Hematopoietic multipotent progenitor cell treated with erythropoietin and hydrocortisone succinate and interleukin-3 and kit ligand, for 8 days (in vitro differentiated cells): Measurements from ENCODE around the gene USP9X.
A peak's percentile ranks its signal among the peaks of the same experiment; 100 is the strongest.
"Not testable (repeated sequence)": the region's sequence is repeated elsewhere in the genome, so short reads cannot be mapped to it uniquely, and the experiment has no call there.

ENCODE experiments used
- DNase-seq: peaks from one replicate; pipeline ENCODE4 v3.0.0-alpha.2; 2015

USP9X gene

DNA sequence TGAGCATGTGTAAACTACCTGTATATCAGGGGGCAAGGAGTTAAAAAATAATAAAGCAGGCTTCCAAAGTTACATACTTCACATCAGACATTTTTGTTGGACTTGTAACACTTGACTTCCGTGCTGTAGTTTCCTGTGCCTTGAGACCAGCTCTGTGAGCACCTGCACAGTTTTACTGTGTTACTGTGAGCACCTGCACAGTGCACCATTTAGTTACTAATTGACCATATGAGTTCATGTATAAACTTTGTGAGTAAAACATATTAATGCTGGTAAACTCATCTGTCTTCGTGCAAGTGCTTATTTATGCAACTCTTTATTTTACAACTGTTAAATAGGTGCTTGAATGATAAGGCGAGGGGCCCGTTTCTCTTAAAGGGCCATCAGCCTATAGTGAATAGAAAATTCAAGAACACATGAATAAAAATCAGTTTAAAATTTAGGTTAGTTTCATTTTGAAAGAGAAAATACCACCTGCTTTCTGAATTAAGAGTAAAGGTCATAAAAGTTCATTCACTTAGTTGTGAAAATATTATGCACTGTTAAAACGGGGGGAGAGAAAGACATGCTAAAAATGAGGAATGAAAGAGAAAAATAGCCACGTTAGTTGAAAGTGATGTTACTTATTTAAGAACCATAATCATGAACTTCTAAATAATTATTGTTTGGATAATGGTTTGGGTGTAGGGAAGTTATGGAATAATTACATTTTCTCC is 42.4 kb downstream of the USP9X start:
- DNase-seq, result no peak

DNA sequence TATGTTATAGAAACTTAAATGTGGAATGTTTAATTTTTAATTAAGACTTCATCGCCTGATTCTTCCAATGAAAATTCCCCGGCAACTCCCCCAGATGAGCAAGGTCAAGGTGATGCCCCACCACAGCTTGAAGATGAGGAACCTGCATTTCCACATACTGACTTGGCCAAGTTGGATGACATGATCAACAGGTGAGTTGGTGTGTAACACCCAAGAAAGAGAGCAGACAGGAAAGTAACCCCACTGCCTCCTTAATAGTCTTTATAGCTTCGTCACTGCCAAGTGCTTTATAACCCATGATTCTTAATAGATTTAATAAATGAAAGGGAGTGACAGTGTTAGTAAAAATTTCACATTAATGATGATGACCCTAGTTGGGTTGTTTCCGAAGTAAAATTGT is 43.7 kb downstream of the USP9X start:
- no peak for DNase-seq

DNA sequence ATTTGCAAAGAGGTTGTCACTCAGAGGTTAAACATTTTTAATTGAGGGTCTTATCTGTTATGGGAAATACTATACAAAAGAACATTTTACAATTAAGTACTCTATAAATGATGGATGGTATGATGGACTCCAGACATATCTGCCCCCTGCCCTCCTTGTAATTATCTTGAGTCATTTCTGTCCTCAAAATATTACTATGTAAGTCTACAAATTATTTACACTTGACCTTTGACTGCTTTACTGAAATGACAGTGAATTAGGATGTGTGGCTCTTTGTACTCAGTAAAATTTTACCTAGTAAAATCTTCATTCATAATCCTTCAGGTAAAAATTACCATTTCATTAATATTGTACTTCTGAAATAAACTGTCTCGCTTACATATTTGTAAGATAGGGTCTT is 46.5 kb downstream of the USP9X start:
- DNase-seq, result no peak

DNA sequence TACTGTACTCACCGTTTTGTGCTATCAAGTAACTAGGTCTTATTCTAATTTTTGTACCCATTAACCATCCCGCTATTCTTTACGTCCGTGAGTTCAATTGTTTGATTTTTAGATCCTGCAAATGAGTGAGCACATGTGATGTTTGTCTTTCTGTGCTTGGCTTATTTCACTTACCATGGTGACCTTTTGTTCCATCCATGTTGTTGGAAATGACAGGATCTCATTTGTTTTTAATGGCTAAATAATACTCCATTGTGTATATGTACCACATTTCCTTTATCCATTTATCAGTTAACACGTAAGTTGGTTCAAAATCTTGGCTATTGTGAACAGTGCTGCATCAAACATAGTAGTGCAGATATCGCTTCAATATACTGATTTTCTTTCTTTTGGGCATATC is 48.3 kb downstream of the USP9X start:
- no peak for DNase-seq

DNA sequence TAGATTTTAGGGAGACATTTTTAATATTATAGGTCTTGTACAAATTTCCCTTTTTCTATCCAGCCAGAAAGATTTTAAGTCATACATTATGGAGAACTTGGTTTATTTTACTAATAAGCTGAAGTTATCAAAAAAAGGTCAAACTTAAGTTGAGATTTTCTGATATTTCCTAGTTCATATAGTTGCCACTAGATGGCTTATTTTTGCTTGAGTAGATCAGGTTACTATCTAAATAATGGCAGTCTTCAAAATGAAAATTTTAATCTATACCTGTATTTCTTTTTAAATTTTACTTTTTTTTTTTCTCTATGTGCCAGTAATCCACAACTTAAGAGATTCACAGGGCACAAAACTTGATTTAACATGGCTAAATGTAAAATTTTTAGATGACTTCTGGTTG is 52.3 kb downstream of the USP9X start:
- no peak for DNase-seq

DNA sequence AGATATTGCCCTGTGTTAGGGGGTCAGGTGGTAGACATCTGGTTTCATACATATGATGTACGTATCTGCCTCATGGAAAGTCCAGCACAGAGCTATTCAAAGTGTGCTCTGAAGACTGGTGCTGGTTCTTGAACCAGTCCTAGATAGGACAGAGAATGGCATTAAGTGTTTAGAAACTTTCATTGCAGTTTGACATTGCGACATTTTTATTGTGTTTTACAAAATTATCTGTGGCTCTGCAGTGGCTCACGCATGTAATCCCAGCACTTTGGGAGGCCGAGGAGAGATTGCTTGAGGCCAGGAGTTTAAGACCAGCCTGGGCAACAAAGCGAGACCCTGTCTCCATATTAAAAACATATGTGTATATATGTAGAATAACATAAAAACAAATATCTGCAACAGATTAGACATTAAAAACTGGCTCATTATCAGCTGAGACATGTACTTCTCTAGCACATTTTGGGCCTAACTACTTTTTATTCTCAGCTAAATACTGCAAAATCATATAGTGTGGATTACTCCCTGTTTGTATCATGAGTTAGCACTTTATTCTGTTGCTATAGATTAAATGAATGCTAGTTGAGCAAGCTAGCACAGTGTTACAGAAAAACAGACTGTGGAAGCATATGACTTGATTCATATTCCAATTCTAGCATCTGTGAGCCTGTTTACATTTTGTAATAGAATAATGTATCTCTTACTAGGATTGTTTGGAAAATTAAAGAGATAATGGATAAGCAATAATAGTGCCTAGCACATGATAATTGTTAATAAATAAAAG is 57.1 kb downstream of the USP9X start:
- no peak for DNase-seq

DNA sequence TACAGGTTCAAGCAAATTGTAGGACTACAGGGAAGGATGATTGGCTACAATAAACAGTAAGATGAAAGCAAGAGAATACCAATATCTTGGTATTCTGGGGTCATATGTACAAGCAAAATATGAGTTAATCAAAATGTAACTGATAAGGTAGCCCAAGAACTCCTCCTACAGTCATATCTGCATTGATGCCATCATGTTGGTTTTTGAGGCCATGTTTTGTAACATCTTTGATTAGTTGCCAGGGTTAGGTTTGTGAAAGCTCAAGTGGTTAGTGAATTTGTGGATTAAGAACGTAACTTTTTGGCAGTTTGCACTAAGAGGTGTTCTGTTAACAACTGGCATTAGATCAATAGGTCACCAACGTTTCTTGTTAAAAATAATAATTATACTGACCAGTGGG is 59.6 kb downstream of the USP9X start:
- DNase-seq, result no peak

DNA sequence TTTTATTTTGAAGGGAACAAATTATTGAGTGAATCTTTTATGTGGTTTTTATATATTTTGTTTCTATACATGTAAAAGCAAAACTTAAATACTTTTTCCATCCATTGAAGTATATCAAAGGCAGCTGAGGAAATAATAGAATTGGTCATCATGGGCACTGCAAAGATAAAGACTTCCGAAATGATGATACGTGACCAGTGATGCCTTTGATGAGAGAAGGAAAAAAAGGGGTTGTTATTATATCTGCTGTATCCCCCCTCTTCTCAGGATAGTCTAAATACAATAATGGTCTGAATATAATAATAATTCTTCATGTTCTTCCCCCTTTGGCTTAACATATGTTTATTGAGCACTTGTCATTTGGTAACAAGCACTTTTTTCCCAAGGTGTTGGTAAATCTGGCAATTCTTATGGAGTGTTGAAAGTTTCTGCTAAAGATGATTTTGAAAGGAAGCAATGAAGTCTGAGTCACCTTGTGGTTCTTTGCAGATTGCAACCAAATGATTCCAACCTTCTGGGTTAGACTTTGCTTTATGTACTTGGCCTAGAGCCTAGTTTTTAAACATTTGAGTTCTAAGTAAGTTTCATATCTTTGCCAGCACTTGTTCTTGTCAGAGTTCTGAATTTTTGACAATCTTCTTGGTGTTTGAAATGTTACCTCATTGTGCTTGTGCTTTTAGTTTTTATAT is 60.8 kb downstream of the USP9X start:
- DNase-seq, result peak; percentile 38

DNA sequence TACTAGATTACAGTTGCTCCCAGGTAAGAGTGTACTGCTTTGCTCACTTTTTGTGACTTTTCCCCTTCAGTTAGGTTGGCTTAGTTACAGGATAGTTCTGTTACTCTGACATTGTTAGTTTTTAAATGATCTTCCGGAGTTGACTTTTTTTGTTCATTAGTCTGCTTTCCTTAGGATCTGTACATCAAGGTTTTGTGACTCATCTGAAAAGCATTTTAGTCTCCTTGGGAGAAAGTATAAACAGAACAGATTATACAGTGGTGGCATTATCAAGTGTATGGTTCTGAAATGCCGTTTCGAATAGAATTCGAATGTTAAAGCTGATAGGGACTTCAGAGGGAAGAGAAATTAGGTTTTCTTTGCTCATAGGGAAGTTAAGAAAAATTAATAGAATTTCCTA is 63.3 kb downstream of the USP9X start:
- DNase-seq, result no peak

DNA sequence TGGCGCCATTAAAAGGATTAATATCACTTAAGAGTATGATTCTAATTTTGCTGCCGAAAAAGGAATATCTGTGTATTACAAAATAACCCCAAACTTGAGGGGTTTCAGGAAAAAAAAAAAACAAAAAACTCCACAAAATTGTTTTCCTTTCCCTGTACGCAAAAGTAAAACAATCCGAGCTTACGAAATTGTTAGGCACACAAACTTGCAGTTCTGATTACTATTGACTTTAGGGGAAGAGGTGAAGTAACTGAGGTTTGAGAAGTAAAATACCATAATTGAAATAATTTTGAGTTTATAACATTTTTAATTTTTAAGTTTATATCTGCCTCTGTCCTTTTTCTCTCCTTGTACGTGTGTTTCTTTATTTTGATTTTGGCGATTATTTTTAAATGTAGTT is 64.8 kb downstream of the USP9X start:
- DNase-seq, result no peak

DNA sequence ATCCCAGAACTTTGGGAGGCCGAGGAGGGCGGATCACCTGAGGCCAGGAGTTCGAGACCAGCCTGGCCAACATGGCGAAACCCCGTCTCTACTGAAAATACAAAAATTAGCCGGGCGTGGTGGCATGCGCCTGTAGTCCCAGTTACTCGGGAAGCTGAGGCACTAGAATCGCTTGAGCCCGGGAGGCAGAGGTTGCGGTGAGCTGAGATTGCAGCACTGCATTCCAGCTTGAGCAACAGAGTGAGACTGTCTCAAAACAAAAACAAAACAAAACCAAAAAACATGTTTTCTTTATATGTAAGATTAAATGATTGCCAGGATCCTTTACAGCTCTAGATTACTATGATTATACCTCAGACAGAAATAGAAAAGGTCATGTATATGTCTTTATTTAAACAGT is 66.5 kb downstream of the USP9X start:
- not testable (repeated sequence) for DNase-seq

DNA sequence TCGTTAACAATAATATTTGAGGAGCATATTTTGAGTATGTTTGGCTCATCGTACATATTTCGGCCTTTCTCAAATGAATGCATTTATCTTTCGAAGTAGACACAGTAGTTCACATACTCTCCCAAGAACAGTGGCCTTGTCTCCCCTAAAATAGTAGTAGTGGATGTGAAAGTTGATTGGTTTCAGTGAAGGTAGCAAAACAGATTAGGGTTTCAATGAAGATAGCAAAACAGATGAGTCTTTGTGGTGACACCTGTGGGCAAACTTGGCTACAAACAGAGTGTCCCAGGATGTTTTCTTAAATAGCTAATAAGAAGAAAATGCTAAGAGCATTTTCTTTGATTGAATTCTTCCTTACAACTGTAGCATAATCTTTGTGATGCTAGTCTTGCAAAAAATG is 67.0 kb downstream of the USP9X start:
- no peak for DNase-seq

DNA sequence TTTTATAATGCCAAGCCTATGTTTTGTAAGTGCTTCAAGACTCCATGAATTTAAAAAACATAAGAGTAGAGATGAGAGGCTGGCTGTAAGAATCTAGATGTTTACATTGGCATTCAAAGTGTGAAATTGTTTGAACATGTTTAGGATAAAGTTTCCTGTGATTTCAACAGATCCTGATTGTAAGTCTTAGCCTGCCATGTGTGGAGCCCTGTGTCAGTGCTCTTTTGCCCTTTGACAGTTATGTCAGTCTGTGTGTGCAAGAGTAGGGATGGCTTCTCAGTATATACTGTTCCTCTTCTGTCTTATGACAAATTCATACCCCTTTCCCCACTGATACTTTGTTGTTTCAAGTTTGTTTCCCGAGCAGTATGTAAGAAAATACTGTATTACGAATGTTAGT is 68.2 kb downstream of the USP9X start:
- DNase-seq, result no peak

DNA sequence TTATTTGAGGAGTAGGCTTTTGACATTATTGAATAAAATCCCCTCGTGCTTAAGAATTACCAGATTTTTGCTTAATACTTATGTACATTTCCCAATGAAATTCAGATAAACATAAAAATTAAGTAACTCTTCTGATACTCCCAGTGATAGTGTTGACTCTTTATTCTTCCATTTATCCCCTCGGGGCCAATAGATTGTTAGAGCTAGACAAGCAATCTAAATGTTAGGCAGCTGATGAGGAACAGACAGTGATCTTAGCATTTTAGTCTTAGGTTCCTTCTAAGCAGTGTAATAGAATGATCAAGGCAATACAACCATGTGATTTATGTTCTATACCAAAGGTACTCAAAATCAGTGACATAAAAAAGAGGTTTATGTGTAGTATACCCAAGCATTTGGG is 68.7 kb downstream of the USP9X start:
- DNase-seq, result no peak

DNA sequence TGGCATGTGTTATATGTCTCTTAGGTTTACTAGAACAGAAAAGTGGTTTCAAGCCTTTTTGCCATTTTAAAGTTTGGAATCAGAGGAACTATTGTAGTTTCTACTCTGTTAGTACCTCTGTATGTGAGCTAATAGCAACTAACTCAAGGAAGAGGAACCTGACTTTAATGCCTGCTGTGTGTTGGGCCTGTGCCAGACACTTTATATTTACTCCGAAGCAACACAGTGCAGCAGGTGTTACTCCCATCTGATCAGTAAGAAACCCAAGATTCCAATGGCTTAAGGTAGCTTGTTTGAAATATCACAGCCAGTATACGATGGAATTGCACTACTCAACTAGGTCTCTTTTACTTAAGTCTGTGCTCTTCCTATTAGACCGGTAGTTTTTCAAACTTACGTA is 79.2 kb downstream of the USP9X start:
- DNase-seq, result no peak

DNA sequence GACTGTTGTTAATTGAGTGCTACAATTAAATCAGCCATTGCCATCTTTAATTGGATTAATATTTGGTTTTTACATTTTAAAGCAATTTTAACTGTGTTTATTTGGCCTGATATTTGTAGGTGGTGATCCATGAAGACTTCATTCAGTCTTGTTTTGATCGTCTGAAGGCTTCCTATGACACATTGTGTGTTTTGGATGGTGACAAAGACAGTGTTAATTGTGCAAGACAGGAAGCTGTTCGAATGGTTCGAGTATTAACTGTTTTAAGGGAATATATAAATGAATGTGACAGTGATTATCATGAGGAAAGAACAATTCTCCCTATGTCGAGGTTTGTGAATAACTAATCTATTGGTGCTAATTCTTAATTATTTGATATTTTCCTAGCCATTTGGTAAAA is 82.6 kb downstream of the USP9X start:
- no peak for DNase-seq

DNA sequence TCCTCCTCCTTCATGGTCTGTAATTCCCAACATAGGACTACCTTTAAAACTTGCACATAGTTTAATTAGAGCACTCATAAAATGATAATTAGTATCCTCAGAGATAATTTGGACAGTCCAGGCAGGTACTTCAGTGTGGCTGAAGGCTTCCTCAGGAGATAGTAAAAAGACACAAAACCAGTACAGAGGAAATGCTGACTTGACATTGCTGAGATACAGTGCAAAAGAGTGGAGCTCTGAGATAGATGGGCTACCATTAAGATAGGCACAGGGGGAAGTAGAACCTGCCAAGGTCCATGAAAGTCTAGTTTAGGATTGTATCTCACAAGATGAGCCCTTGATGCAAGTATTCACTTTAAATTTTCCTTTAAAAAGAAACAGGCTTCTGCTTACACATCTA is 91.0 kb downstream of the USP9X start:
- DNase-seq, result no peak

DNA sequence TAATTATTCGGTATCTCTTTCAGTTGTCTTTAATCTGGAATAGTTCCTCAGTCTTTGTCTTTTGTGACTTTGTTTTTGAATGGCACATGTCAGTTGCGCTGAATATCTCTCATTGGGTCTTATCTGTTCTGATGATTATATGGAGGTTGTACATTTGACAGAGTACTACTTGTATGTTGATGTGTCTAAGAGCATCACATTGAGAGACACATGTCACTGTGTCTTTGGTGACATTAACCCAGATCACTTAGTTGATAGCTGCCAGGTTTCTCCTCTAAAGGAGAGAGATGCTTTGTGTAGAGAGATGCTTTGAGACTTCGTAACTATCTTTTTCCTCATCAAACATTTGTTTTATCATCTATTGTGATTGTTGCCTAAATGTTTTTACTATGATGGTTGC is 92.1 kb downstream of the USP9X start:
- no peak for DNase-seq

DNA sequence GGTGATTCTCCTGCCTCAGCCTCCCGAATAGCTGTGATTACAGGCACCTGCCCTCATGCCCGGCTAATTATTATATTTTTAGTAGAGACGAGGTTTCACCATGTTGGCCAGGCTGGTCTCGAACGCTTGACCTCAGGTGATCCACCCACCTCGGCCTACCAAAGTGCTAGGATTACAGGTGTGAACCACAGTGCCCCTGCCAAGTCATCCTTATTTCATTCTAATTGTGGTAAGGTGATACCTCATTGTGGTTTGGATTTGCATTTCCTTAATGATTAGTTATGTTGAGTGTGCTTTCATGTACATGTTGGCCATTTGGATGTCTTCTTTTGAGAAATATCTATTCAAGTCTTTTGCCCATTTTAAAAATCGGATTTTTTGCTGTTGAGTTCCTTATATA is 93.0 kb downstream of the USP9X start:
- DNase-seq, result no peak

DNA sequence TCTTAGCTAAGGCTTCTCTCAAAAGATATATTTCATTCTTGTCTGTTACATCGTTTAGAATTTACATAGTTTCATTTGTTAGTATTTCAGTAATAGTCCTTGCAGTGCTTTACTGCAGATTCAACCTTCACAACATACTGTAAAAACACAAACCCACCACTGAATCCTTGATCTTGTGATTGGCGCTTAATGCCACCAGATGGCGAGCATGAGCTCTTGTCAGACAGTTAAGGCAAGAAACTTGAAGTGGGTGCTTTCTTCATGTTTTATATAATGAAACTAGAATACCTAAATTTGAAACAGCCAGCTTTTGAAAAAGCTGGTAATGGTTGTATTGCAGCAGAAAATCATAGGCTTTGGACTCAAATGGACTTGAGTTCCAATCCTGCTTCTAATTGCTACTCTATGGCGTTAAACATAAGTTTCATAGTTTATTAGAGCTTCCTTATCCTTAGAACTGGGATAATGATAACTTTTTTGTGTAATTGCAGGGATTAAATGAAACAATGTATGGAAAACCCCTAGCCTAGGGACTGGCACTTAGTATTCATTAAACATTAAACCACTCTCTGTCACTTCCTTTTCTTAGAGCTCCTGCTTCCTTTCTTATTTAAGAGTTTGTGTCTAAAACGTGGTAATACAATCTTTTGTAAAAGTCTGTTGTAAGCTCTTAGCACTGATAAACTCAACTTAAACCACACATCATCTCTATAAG is 95.1 kb downstream of the USP9X start:
- peak; percentile 68 for DNase-seq

DNA sequence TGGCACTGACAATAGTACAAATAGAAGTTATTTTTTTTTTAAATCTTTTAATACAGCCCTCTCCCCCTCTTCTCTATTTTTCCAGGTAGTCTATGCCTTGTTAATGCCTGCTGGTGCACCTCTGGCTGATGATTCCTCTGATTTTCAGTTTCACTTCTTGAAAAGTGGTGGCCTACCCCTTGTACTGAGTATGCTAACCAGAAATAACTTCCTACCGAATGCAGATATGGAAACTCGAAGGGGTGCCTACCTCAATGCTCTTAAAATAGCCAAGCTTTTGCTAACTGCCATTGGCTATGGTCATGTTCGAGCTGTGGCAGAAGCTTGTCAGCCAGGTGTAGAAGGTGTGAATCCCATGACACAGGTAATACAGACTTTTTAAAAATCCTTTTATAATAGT is 99.1 kb downstream of the USP9X start:
- no peak for DNase-seq

DNA sequence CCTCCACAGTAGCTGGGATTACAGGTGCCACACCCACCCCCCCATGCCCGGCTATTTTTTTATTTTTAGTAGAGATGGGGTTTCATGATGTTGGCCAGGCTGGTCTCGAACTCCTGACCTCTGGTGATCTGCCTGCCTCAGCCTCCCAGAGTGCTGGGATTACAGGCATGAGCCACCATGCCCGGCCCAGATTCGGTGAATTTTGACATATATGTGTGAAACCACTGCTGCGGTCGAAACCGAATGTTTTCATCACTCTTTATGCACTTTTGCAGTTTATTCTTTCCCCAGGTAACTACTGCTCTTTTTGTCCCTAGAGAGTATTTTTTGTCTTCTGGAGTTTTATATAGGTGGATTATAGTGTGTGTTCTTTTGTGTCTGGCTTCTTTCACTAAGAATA is 101.7 kb downstream of the USP9X start:
- not testable (repeated sequence) for DNase-seq

DNA sequence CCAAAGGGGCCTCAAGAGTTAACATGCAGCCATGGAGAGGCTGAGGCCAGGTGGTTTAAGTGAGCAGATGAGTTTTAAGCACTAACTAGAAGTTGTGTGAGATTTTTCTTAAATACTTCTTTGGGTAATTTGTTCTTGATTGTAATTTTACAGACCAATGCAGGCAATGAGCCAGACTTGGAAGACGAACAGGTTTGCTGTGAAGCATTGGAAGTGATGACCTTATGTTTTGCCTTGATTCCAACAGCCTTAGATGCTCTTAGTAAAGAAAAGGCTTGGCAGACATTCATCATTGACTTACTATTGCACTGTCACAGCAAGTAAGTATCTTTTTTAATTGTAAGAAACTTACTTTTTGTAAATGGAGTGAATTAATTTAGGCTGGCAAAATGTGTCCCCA is 103.9 kb downstream of the USP9X start:
- DNase-seq, result no peak

DNA sequence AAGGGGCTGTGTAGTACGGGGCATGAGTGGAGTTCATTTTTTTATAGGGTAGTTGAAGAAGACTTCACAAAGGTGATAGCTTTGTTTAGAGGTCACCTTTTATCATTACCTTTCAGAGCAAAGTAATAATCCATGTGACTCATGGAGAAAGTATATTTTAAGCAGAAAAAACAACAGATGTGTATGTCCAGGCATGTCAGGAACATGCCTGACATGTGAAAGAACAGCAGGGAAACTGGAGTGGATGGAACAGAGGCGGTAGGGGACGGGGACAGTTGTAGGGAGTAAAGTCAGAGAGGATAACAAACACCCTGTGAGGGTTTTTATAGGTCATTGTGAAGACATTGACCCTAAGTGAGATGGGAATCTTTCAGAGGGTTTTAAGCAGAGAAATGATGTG is 107.6 kb downstream of the USP9X start:
- DNase-seq, result no peak
